Medulla oblongata (tissue), 1 donor: ENCODE measurements around the gene SLC9A2.

Source experiments
- DNase-seq: peaks from one replicate; pipeline ENCODE4 v3.0.0-alpha.2; 2015; ENCODE audit errors: extremely low spot score

SLC9A2 gene

GRCh38 chr2:102620332-102620731 lies 979 bp downstream of the SLC9A2 start:
- DNase-seq, result no peak

- DNase-seq, result no peak
Measured at GRCh38 chr2:102621630-102622029, 2.3 kb downstream of the SLC9A2 start.

GRCh38 chr2:102622646-102623045 lies 3.3 kb downstream of the SLC9A2 start:
- no peak for DNase-seq

- DNase-seq, result no peak
Measured at GRCh38 chr2:102630458-102630857, 11.1 kb downstream of the SLC9A2 start.

GRCh38 chr2:102632380-102633175 lies 13.2 kb downstream of the SLC9A2 start:
- no peak for DNase-seq

GRCh38 chr2:102634831-102635241 lies 15.5 kb downstream of the SLC9A2 start:
- DNase-seq, result no peak

- DNase-seq, result no peak
Measured at GRCh38 chr2:102635317-102635716, 16.0 kb downstream of the SLC9A2 start.

GRCh38 chr2:102636283-102636907 lies 17.0 kb downstream of the SLC9A2 start:
- DNase-seq, result no peak

GRCh38 chr2:102637358-102637757 lies 18.0 kb downstream of the SLC9A2 start:
- no peak for DNase-seq

GRCh38 chr2:102639429-102639828 lies 20.1 kb downstream of the SLC9A2 start:
- no peak for DNase-seq

GRCh38 chr2:102652126-102652525 lies 32.8 kb downstream of the SLC9A2 start:
- no peak for DNase-seq

- DNase-seq, result no peak
Measured at GRCh38 chr2:102657770-102658169, 38.4 kb downstream of the SLC9A2 start.

- DNase-seq, result no peak
Measured at GRCh38 chr2:102660070-102660469, 40.7 kb downstream of the SLC9A2 start.

- DNase-seq, result no peak
Measured at GRCh38 chr2:102660574-102660973, 41.2 kb downstream of the SLC9A2 start.

GRCh38 chr2:102661846-102662245 lies 42.5 kb downstream of the SLC9A2 start:
- no peak for DNase-seq

- DNase-seq, result no peak
Measured at GRCh38 chr2:102662833-102663232, 43.5 kb downstream of the SLC9A2 start.

- DNase-seq, result no peak
Measured at GRCh38 chr2:102663381-102663780, 44.0 kb downstream of the SLC9A2 start.

- no peak for DNase-seq
Measured at GRCh38 chr2:102664471-102664909, 45.1 kb downstream of the SLC9A2 start.

GRCh38 chr2:102667072-102667471 lies 47.7 kb downstream of the SLC9A2 start:
- no peak for DNase-seq

GRCh38 chr2:102668171-102668570 lies 48.8 kb downstream of the SLC9A2 start:
- DNase-seq, result no peak

- no peak for DNase-seq
Measured at GRCh38 chr2:102669401-102669800, 50.0 kb downstream of the SLC9A2 start.

- DNase-seq, result no peak
Measured at GRCh38 chr2:102672107-102672776, 52.9 kb downstream of the SLC9A2 start.

- DNase-seq, result no peak
Measured at GRCh38 chr2:102674370-102674769, 55.0 kb downstream of the SLC9A2 start.
